GM18951 (cell line): ENCODE results near the gene EIF4B.

ENCODE experiments used
- POLR2A ChIP-seq: IDR thresholded peaks from 4 replicates; pipeline ENCODE4 v1.6.1; 2011; ENCODE audit warnings: mild to moderate bottlenecking; ENCODE audit not compliant: insufficient read length, insufficient read depth; ENCODE audit errors: extremely low read depth
- in situ Hi-C: fragments of 300-500 bp; cut with MboI; formaldehyde crosslinking; loops from one replicate; pipeline ENCODE4 v1.12.0; 2022; ENCODE audit warnings: low sequenced_read_pairs, mixed read lengths, inconsistent platforms; ENCODE audit not compliant: unreplicated experiment

EIF4B gene, protein sequence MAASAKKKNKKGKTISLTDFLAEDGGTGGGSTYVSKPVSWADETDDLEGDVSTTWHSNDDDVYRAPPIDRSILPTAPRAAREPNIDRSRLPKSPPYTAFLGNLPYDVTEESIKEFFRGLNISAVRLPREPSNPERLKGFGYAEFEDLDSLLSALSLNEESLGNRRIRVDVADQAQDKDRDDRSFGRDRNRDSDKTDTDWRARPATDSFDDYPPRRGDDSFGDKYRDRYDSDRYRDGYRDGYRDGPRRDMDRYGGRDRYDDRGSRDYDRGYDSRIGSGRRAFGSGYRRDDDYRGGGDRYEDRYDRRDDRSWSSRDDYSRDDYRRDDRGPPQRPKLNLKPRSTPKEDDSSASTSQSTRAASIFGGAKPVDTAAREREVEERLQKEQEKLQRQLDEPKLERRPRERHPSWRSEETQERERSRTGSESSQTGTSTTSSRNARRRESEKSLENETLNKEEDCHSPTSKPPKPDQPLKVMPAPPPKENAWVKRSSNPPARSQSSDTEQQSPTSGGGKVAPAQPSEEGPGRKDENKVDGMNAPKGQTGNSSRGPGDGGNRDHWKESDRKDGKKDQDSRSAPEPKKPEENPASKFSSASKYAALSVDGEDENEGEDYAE

DNA sequence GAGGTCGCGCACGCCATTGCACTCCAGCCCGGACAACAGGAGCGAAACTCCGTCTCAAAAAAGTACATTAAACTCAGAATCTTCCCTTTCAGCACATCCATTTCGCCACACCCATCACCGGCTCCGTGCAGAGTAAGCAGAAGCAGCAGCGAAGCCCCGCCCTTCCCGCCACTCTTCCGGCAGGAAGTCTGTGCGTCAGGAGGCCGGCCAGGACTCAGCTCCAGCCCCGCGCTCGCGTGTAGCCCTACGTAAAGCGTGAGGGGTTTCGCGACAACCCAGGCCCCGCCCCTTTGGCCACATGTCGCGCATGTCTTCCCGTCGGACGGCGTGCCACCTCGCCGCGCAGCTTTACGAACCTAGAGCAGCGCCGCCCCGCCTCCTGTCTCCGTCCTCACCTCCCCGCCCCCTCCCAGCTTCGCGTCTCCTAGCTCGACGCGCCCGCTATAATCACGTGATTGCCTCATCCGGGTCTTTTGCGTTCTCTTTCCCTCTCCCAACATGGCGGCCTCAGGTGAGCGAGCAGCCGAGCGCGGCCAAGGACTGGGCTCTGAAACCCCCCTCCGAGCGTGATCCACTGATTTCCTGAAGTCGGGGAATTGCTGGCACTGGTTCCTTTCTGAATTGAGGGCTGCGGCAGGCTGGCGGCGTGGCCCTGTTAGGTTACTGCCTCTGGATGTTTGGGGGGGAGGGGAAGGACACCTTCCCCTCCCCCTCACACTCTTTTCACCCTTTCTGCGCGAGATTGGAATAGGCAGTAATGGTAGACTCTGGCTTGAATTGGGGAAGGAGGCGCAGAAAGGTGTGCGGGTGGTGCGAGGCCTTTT, at the start of gene EIF4B:
Gene EIF4B (plus strand): TSS at position 471 of the 824 bp plus-strand sequence. CDS start 28 bp downstream, at position 499.
- in situ Hi-C loops, result no loop called here
- peak; percentile 70 for TF ChIP-seq POLR2A

DNA sequence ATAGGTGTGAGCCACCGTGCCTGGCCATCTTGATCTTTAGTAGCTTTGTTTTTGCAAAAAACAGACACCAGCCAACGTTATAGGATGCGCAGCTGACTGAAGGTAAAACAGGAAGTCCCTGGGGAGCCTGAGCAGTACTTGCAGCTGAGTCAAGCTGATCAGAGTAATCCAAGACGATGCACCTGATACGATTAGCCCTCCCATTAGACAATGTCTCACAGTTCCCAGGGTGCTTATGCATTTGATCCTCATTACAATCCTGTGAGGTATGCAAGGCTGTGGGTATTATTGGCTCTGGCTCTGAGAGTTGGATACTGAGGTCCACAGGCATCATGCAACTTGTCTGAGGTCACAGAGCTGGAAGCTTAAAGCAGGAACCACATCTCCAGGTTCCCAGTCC, 49.3 kb upstream of the EIF4B start:
- in situ Hi-C loops, result no loop called here
- TF ChIP-seq POLR2A, result no peak

DNA sequence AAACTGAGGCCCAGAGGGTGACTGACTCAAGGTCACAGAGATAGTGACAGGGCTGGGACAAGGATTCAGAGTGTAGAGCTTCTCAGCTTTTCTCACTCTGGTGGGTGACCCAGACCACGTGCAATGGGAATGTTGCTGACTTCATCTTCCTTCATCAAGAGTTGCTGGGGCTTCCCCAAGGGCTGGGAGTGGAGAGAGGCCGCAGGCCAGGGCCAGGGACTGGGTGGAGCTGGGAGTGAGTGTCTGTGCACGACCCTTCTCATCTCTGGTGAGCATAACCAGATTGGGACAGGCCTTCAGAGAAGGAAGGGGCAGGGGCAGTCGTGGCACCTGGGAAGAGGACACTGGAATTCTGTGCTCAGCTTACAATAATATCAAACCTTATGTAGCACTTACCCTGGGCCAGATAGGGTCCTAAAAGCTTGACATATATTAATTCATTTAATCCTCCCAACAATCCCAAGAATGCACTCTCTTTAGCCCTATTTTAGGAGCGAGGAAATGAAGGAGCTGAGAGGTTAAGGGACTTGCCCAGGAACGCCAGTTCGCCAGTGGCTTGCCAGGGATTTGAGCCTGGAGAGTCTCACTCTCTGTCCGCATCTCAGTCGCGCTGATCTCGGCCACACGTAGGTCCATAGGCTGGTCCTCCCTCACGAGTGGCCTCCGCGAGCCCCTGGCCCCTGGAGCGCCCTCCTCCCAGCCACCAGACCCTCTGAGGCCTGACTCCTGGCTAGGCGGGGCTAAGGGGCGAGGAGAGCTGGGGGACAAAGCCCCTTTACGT, 41.5 kb upstream of the EIF4B start:
- TF ChIP-seq POLR2A, result no peak
- in situ Hi-C loops, result no loop called here

DNA sequence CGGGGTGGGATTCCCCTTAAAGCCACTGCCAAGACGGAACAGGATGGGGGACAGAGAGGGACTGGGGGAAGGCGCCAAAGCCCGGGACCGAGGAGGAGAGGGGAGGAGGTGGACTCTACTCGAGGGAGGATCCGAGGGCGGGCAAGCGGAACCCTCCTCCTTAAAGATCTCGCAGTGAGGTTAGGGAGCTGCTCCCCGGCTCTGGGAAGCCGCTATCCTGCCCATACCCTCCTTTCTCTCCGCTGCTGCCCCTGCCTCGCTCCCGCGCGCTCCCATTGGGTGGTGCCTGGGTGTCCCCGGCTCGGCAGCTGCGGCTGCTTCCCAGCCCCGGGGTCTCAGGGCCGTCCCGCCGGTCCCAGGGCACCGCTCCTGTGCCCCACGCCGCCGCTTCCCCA, 40.9 kb upstream of the EIF4B start:
- in situ Hi-C loops, result no loop called here
- no peak for TF ChIP-seq POLR2A

DNA sequence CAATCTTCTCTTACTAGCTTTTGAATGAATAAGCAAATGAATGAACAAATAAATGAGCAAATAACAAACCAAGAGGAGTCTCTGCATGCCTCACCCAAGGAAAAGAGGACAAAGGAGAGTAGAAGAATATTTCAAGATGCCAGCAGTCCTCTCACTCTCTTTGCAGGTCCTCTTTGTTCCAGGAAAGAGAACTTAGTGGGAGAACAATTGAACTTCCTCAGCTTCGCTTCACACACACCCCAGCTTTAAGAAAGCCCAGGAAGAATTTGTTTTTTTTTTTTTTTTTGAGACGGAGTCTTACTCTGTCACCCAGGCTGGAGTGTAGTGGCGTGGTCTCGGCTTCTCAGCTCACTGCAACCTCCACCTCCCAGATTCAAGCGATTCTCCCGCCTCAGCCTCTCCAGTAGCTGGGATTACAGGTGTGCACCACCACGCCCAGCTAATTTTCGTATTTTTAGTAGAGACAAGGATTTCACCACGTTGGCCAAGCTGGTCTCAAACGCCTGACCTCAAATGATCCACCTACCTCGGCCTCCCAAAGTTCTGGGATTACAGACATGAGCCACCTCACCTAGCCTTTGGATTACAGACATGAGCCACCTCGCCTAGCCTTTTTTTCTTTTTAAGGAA, 37.0 kb upstream of the EIF4B start:
- in situ Hi-C loops, result no loop called here
- TF ChIP-seq POLR2A, result no peak

DNA sequence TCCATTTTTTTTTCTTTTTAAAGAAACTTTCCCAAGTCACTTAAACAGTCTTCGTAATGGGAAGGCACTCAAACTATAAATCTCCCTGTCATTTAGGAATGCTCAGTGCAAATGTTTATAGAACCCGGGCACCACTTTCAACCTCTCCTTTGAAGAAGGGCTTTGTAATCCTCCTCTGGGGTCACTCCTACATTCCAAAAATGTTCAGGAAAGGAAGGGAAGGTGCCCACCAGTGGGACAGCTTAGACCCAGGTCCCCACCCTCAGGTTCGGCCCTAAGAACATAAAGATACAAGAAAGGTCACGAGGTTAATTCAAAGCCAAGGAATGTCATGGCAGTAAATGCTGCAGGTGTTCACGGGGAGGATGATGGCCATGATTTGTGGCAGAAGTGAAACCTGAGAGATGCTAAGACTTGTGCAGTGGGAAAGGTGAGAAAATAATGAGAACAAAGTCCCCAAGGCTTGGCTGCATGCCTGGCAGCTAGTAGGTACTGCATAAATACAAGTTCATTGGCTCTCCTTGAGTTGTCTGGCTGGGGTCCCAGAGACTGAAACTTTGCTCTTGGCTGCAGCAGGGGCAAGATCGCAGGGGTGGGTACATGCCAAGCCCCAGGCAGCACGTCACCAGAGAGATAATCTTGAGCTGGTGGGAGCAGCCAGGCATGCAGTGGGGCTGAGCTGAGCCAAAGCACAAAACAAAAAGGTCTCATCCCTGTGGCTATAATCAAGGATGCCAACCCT, 36.3 kb upstream of the EIF4B start:
- no peak for TF ChIP-seq POLR2A
- in situ Hi-C loops, result no loop called here

DNA sequence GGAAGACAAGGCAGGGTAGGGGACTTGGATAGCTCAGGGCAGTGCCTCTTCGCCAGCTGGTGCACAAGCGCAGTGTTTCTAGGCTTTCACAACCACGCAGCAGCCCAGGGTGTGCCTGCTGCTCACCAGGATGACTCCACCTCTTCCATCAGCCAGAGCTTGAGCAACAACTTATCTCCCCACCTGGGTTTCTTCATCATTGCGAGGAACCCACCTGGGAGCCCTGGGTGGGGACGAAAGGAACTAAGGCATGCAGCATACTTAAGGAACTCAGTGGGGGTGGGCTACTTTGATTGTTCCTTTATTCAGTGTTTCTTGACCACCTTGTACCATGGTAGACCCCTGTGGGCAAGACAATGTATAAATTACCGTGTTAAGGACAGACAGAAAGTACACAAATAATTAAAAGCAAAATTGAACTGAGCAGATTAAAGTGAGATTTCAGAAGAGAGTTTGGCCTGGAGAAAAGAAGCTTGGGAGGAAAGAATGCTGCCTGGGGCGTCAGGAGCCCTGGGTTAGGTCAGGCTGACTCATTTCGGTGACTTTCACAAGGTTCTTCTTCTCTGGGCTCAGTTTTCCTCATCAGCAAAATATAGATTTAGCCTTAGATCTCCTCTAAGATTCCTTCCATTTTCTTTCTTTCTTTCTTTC, 34.5 kb upstream of the EIF4B start:
- no peak for TF ChIP-seq POLR2A
- in situ Hi-C loops, result no loop called here

DNA sequence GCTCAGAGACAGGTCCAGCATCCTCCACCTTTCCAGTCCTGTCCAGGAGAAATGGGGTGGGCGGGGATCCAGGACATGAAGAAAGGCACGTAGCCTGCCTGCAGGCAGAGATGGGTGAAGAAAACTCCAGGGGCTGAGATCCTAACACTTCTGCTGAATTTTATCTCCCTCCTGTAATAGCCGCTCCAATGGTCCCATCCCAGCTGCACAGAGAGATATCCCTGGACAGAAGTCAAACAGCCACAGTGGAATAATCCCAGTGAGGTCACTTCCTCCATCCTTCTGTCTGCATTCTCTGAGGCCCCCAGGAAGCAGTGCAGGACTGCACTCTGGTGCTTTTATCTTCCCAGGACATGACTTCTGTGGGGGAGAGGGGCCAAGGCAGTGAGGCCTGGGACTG, 31.1 kb upstream of the EIF4B start:
- no peak for TF ChIP-seq POLR2A
- in situ Hi-C loops, result no loop called here

DNA sequence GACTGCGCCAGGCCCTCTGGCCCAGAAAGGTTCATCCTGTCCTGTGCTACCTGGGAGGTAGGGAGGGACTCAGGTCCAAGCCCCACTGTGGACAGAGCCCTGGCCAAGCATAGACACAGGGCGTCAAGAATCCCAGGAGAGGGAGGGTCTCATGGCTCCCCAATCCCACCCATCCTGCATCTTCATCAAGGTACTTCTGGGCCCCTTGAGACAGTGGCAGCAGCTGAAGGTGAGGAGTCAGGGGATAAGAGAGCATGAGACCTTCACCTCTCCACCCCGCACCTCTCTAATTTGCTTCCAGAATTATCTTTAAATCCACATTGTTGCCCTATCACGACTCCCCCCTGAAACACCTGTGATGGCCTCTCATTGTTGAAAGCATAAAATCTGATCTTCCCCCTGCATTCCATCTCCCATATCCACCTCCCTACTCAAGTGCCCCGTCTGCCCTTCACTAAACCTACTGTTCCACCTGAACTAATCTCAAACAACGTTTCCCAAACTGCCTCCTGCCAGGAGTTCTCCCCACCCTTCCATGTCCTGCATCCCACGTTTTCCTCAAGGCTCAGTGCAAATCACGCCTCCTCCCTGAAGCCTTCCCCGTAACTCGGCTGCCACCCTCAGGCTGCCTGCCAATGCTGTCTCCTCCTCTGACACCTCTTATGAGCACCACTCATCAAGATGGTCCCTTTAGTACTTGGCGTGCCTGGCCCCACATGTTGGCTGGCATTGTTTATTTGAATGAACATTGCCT, 30.3 kb upstream of the EIF4B start:
- in situ Hi-C loops, result no loop called here
- no peak for TF ChIP-seq POLR2A

DNA sequence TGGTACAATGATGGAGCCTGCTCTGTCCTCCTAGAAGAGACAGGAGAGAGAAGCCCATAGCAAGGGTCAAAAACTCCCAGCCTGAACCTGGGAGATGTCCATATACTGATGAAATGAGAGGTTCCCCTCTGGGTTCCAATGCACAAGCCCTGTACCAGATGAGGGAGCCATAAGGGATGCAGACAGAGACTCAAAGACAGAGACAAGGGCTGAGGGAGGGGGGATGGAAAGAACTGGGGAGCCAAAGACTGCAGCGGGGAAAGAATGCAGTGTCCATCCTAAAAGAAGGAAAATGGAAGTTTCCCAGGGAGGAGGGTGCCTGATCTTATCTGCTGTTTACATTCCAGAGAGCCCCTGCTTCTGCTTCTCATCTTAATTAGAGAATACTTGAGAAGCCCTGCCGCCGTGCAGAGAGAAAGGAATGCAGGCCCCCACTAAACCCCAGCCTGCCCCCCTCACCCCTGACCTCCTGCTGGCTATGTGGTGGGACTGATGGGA, 29.6 kb upstream of the EIF4B start:
- in situ Hi-C loops, result no loop called here

DNA sequence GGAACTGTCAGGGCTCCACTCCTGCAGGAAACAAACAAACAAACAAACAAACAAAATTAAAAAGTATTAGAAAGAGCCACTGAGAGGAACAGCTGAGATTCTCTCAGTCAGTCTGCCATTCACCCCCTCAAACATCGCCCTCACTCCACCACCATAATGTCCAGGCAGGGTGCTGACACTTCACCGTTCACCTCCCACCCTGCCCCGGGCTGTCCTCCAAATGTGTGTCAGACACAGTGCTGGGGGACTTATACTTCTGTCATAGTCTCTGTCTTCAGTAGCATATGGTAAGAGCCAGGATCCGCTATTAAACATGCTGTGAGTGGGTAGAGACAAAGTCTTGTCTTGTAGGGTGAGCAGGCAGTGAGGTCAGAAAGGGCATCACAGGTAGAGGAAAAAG, 29.1 kb upstream of the EIF4B start:
- no peak for TF ChIP-seq POLR2A
- in situ Hi-C loops, result no loop called here

More for the DNA sequence above, 29.6 kb upstream of the EIF4B start:
- TF ChIP-seq POLR2A, result no peak
